Fibroblast of peridontal ligament (primary cell): ENCODE results near the gene ONECUT2.
A peak's percentile ranks its signal among the peaks of the same experiment; 100 is the strongest.

Source experiments
- DNase-seq: peaks from one replicate; pipeline ENCODE4 v3.0.0-alpha.2; 2010; ENCODE audit errors: extremely low read depth

The ONECUT2 gene

DNA sequence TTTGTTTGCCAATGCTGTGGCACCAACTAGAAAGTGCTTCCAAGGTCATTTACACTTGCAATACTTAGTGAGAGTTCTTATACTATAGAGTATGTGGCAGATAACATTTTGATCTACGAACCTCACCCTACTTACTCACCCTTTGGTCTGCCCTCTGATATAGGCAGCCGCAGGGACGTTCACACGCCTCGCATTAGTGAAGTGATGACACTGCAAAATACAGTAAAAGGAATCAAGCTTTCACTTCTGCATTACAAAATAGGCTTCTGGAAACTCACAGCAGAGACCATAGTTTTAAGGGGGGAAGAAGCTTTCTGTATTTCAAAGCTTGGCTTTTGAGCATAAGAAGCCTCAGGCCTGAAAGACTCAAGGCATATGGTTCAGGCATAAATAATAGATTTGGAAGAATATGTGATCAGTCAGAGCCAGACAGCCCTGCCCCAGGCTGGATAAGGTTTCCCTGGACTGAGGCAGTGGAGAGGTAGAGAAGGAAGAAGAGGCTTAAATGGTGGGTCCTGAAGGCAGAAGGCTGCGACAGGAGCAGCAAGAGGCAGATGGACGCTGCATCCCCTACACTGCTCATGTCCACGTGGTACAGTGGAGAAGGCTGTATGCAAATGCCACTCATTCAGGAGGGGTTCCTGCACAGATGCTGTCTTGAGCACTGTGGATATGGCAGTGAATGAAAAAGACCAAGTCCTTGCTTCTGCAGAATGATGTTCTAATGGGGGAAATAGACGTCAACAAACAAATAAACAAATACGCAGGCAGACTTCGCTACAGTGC lies 88.2 kb downstream of the ONECUT2 start:
- DNase-seq: no peak

GRCh38 chr18:57527556-57528229 lies 92.5 kb downstream of the ONECUT2 start:
- no peak for DNase-seq

DNA sequence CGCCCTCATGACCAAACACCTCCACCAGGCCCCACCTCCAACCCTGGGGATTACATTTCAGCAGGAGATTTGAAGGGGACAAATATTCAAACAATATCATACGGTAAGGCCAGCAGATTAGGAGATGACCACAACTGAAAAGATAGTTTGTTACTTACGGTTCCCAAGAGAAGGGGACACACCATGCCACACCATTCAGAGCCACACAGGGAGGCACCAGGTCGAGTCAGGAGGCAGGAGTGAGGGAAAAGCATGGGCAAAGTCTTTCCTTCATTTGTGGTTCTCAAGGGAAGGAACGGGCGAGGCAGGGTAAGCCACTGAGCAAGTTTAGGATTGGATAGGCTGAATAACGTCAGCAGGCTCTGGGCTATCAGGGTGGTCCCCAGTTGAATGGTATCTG lies 94.0 kb downstream of the ONECUT2 start:
- DNase-seq: no peak

GRCh38 chr18:57533006-57533867 lies 98.1 kb downstream of the ONECUT2 start:
- peak; percentile 16 for DNase-seq

DNA sequence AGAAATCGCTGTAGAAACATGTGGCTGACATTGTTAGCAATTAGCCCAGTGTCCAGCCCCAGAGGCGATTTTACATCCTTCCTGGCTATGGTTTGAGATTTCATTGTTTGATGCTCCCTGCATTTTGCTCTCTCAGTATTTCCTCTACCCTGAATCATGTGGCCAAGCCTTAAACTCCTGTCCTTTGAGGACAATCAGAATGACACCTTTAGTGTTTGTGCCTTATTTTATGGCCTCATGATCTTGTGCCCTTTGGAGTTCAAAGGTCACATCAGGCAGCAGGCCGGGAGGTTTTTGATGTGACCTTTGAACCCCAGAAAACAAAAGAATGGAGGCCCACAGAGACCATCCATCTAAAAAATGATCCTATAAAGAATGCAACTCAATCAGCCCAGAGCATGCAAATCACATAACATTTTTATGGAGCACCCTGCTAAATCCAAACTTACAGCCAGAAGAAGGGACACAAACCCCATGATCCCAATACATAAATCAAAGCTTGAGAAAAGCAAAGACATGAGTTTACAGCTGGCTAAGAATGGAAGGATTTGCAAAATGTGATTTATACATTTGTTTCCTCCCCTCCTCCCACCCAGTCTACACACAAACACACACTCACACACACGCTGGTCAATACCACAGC lies 98.8 kb downstream of the ONECUT2 start:
- DNase-seq: peak; percentile 1

DNA sequence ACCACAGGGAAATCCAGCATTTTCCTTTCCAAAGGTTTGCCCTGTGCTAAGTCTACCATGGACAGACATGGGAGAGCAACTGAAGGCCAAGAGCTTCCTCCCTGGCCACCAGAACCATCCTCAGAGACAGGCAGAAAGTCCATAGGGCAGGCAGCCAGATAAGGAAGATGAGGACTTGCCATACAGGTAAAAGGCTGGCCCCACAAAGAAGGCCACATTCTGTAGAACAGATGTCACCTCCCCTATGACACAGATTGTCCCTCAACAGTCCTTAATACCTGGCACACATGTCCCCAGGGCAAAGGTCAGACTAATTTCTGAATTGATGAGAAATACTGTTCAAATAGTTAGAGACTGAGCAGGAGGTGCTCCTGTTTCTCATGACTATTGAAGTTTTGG lies 99.3 kb downstream of the ONECUT2 start:
- DNase-seq: no peak

GRCh38 chr18:57538614-57539013 lies 103.4 kb downstream of the ONECUT2 start:
- DNase-seq: no peak

GRCh38 chr18:57539702-57540101 lies 104.5 kb downstream of the ONECUT2 start:
- DNase-seq: no peak
